HFF-Myc (cell line): ENCODE results near the gene RASAL3.

ENCODE experiments used
- DNase-seq: peaks from one replicate; pipeline ENCODE4 v3.0.0-alpha.2; 2011; ENCODE audit warnings: low read depth; ENCODE audit errors: extremely low read depth
- H3K4me3 ChIP-seq: replicated peaks from 2 replicates; pipeline ENCODE4 v1.5.1; 2011; ENCODE audit warnings: low read depth, mild to moderate bottlenecking, control low read depth, low read length
- TF ChIP-seq, protein P1 (sequence below): IDR thresholded peaks from 2 replicates; pipeline ENCODE4 v1.5.1; 2012; ENCODE audit warnings: mild to moderate bottlenecking, low read depth, low read length, control low read depth; ENCODE audit errors: missing control alignments

RASAL3 gene

DNA sequence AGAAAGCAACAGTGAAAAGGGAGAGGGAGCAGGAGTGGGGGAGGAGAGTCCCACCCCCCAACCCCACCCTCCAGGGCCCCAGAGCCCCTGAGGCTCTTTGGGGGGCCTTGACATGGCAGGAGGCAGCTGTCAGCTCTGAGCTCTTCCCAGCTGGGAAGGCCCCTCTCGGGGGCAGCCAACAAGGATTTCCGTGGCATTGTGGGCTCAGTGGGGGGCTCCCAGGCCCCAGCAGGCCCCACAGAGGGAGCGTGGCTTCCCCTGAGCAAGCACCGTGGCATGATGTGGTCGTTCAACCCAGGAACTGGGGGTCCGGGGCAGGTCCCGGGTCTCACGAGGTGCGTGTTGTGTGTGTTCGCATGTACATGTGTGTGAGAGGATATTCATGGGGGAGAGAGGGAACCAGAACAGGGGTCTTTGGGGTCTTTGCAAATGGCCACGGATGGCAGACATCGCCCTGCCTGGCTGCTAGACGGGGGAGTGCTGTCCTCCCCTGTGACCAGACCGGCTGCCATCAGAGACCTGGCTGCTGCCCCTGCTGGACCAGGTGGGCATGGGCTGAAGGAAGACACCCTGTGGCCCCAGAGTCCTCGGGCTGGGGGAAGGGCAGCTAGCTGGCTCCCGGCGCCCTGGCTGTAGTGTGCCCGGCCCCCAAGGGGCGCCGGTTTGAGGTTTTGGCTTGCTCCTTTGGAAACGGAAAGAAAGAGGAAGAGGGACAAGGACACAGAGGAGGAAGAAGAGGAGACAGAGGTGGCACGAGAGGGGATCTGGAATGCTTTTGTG, 41.9 kb downstream of the RASAL3 start:
- no peak overlapping the region for H3K4me3 ChIP-seq
- TF ChIP-seq, protein P1, sequence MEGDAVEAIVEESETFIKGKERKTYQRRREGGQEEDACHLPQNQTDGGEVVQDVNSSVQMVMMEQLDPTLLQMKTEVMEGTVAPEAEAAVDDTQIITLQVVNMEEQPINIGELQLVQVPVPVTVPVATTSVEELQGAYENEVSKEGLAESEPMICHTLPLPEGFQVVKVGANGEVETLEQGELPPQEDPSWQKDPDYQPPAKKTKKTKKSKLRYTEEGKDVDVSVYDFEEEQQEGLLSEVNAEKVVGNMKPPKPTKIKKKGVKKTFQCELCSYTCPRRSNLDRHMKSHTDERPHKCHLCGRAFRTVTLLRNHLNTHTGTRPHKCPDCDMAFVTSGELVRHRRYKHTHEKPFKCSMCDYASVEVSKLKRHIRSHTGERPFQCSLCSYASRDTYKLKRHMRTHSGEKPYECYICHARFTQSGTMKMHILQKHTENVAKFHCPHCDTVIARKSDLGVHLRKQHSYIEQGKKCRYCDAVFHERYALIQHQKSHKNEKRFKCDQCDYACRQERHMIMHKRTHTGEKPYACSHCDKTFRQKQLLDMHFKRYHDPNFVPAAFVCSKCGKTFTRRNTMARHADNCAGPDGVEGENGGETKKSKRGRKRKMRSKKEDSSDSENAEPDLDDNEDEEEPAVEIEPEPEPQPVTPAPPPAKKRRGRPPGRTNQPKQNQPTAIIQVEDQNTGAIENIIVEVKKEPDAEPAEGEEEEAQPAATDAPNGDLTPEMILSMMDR: no peak
- no peak for DNase-seq

DNA sequence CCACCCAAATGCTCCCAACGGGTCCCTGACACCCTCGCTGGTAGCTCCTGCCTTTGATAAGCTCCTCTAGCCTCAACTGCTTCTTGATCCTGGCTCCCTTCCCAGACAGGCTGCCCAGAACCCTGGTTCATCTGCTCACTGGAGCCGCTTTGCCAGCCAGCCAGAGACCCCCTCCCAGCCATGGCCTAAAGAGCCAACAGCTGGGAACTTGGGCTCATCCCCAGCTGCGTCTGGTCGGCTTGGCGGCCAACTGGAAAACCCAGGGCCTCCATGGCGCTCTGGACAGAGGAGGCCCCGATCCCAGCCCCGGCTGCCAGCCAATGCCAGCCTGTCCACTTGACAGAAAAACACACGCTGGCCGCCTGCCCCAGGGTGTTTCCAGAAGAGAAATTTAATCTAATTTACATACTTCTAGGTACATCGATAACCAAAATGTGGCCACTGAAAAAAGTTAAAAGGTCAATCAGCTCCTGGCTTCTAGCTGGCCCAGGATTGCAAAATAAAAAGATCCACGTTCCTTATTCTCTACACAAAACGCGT, 42.6 kb downstream of the RASAL3 start:
- DNase-seq: no peak
- TF ChIP-seq, protein P1: no peak
- H3K4me3 ChIP-seq: no peak overlapping the region

DNA sequence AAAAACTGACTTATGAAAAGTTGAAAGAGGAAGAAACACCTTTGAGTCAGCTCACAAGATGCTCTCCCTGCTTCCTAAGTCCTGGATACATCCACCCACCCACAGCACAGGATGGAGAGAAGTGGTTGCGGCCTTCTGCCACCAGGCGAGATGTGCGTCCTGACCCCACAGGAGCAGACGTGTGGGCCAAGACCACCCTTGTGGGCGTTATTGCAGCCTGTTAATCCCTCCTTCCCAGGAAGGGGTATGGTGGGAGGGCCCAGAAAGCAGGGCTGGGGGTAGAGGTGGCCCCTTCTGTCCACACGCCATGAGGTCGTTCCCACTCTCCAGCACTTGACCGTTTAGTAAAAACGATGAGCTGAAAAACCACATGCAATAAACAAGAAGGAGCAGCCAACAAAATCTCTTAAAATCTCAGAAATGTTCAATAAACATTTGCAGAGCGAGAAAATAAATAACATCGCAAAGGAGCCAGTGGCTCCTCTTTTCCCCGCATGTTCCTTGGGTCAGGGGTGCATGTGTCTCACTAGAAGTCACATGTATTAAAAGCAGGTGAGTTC, 43.1 kb downstream of the RASAL3 start:
- TF ChIP-seq, protein P1: no peak
- no peak overlapping the region for H3K4me3 ChIP-seq
- DNase-seq: no peak

DNA sequence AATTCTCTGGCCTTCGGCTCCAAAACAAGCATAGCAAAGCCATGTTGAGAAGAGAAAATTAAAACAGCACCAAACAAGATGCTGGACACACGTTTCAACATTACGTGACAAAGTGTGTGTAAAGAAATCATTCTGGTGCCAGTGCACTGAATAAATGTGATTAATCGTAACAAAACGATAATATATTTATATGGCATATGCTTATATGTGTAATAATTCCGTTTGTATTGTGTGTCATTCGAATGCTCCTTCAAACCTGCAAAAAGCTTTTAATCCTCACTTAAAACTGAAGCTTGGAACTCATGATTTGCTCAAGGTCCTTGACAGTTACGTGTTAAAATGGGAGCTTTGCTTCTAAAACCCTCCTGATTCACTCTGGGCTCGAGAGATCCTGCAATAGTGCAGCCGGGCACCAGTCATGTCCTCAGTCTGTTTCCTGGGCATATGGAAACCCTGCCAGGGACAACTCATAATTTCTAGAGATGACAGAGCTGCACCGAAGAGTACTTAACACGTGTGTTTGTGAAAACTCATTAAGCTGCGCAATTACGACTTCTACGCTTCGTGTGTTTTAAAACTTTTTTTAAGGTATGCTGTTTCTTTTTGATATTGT, 44.8 kb downstream of the RASAL3 start:
- TF ChIP-seq, protein P1: no peak
- H3K4me3 ChIP-seq: peak overlapping the region; percentile 39
- DNase-seq: no peak

DNA sequence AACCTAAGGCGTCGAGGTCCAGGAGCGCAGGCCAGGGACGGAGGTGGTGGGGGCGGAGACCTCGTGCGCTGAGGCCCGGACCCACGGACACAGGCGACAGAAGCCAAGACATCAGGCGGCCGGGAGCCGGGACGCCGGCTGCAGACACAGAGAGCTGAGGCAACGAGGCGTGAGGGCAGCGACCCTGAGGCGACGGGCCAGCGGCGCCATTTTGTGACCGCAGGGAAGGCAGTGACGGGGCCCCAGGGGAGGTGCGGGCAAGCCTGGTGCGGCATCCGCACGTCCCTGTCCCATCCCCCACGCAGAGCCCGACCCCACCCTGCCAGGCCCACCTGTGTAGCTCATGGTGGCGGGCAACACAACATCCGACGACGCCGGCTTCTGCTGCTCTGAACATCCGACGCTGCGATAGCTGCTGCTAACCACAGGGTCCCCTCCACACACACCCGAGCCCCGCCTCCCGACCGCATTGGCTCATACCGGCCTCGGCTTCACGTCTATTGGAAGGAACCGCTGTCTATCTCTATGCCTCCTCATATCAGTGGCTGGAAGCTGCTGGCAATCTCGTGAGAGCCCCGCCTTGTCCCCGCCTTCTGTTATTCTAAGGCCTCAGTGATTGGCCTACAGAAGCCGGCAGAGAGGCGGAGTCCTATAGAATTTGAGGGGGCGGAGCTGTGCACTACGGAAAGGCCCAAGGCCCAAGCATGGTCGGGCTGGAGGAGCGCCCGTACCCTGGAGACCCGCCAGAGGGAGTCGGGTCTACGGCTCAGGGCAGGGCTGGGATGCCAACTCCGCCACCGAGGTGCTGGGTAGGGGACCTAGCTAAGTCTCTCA, 45.5 kb downstream of the RASAL3 start, which contains the start of gene AKAP8L:
TSS of gene AKAP8L (minus strand) at position 410 of the 834 bp plus-strand sequence. CDS start at position 345, 65 bp downstream.
- DNase-seq: peak; percentile 99
- H3K4me3 ChIP-seq: peak within 1 kb of the TSS; percentile 99
- TF ChIP-seq, protein P1: peak; percentile 59

DNA sequence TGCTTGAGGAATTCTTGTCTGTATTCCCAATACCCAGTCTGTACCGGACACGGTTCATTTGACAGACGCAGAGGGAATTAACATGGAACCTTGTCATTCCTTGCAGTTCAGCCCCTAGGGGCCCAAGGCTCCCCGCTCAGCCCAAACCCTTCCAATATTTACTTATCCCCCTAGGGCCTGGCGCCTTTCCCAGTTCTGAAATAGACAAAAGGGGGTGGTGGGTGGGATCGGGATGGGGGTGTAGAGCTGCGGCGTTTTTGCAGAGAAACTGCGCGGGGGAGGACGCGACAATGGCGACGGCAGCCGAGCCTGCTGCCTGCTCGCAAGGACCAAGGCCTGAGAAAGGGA, 46.1 kb downstream of the RASAL3 start:
- DNase-seq: no peak
- peak overlapping the region; percentile 99 for H3K4me3 ChIP-seq
- TF ChIP-seq, protein P1: no peak
